Measurements from ENCODE around the gene RPL10.

RPL10 gene

DNA sequence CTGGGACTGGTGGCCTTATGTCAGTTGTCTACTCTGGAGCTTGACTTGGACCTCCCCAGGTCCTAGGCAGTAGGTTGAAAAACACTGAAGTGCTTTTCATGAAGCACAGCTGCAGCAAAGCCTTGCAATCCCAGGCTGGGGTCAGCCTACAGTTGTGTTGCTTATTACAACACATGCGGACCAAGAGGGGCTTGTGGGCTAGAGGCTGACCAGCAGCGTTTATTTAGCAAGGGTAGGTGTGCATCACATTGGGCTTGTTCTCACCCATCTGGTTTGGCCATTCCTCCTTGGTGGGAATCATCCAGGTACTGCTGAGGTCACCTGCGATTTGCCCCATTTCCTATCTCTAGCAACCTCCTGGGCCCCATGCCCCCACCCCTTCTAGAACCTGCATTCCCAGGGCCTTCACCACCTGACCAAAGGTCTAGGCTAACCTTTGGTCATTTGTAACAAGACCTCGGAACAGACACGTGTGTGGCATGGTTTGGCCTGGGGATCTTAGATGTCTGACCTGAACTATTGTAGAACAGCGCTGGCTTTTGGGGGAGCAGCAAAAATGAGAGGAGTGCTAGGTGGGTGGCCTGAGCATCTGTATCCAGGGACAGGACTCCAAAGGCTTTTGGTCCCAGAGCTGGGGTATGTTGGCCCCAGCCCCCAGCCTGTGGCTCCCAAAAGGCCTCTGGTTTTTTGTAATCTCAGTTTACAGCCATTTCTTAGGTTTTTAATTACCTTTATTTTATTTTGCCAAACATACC lies 3.0 kb downstream of the RPL10 start:
- peaks cover 26% of the 10 kb centered on the region for H3K79me2 ChIP-seq (ENCODE audit: low read length)
- no peak overlapping the region for H3K4me2 ChIP-seq (ENCODE audit: low read length)
- peak overlapping the region; percentile 28 for H3K27ac ChIP-seq (ENCODE audit: low read length)
- H3K9me3 ChIP-seq (ENCODE audit: insufficient read depth, low read length), result no peaks in the 10 kb centered on the region
- no peak for TF ChIP-seq CTCF (IDR thresholded peaks at IDR 0.05; ENCODE audit: low read depth, low read length)
- TF ChIP-seq EZH2phosphoT487 (IDR thresholded peaks at IDR 0.05; ENCODE audit: low read depth), result no peak
- H3K36me3 ChIP-seq (replicated peaks; ENCODE audit: low read depth, low read length), result peaks cover 27% of the 10 kb centered on the region
- H3K4me1 ChIP-seq (ENCODE audit: low read length), result peaks cover 11% of the 10 kb centered on the region
- H3K27me3 ChIP-seq (ENCODE audit: low read depth, low read length), result no peaks in the 10 kb centered on the region
- no peak overlapping the region for H2AFZ ChIP-seq (ENCODE audit: low read depth, low read length)
- peaks cover 11% of the 10 kb centered on the region; the same call in 1 of the 2 replicates for H4K20me1 ChIP-seq (ENCODE audit: insufficient read depth, low read length)
- no peak overlapping the region for H3K4me3 ChIP-seq (ENCODE audit: low read length)
- H3K9ac ChIP-seq (ENCODE audit: low read length), result no peak overlapping the region

GRCh38 chrX:154401918-154402621 lies 3.9 kb downstream of the RPL10 start:
- Histone ChIP-seq H3K27ac (ENCODE audit: low read length) (peak overlapping the region; percentile 28), H3K9me3 (ENCODE audit: insufficient read depth, low read length) (no peaks in the 10 kb centered on the region), H3K9ac (ENCODE audit: low read length) (no peak overlapping the region), H3K36me3 (replicated peaks; ENCODE audit: low read depth, low read length) (peaks cover 27% of the 10 kb centered on the region), H3K4me2 (ENCODE audit: low read length) (no peak overlapping the region), H4K20me1 (ENCODE audit: insufficient read depth, low read length) (peaks cover 11% of the 10 kb centered on the region; the same call in 1 of the 2 replicates), H3K79me2 (ENCODE audit: low read length) (peaks cover 24% of the 10 kb centered on the region), H3K4me3 (ENCODE audit: low read length) (no peak overlapping the region), H2AFZ (ENCODE audit: low read depth, low read length) (no peak overlapping the region), H3K4me1 (ENCODE audit: low read length) (peaks cover 11% of the 10 kb centered on the region), H3K27me3 (ENCODE audit: low read depth, low read length) (no peaks in the 10 kb centered on the region)
- TF ChIP-seq CTCF (IDR thresholded peaks at IDR 0.05; ENCODE audit: low read depth, low read length), result no peak
- no peak for TF ChIP-seq EZH2phosphoT487 (IDR thresholded peaks at IDR 0.05; ENCODE audit: low read depth)

DNA sequence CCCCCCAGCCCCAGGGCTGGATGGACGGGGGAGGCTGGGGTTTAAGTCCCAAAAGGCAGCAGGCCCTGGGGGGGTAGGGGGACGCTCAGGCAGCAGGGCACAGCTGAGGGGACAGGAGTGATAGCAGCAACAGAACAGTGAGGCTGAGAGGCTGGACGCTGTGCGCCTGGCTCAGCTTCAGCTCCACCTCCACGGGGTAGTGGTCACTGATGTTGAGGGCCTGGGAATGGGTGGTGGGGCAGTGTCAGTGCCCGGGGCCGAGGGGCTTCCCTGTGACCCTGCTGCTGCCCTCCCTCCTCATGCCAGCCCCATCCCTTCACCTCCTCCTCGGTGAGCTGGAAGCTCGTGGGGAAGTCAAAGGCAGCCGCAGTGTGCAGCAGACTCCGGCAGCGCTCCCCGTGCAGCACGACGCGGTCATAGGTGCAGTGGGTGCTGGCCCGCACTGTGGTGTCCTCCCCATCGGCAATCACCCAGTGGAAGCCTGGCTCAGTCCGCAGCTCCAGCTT lies 4.5 kb downstream of the RPL10 start:
- no peaks in the 10 kb centered on the region for H3K27me3 ChIP-seq (ENCODE audit: low read depth, low read length)
- H2AFZ ChIP-seq (ENCODE audit: low read depth, low read length), result no peak overlapping the region
- no peaks in the 10 kb centered on the region for H3K9me3 ChIP-seq (ENCODE audit: insufficient read depth, low read length)
- H3K4me3 ChIP-seq (ENCODE audit: low read length), result no peak overlapping the region
- H3K36me3 ChIP-seq (replicated peaks; ENCODE audit: low read depth, low read length), result peaks cover 27% of the 10 kb centered on the region
- TF ChIP-seq CTCF (IDR thresholded peaks at IDR 0.05; ENCODE audit: low read depth, low read length) (no peak), EZH2phosphoT487 (IDR thresholded peaks at IDR 0.05; ENCODE audit: low read depth) (no peak)
- H3K79me2 ChIP-seq (ENCODE audit: low read length), result peaks cover 20% of the 10 kb centered on the region
- peak overlapping the region; percentile 28; the same call in 1 of the 2 replicates for H3K27ac ChIP-seq (ENCODE audit: low read length)
- H3K4me1 ChIP-seq (ENCODE audit: low read length), result peaks cover 11% of the 10 kb centered on the region
- H3K4me2 ChIP-seq (ENCODE audit: low read length), result no peak overlapping the region
- H3K9ac ChIP-seq (ENCODE audit: low read length), result no peak overlapping the region
- peaks cover 11% of the 10 kb centered on the region; the same call in 1 of the 2 replicates for H4K20me1 ChIP-seq (ENCODE audit: insufficient read depth, low read length)

DNA sequence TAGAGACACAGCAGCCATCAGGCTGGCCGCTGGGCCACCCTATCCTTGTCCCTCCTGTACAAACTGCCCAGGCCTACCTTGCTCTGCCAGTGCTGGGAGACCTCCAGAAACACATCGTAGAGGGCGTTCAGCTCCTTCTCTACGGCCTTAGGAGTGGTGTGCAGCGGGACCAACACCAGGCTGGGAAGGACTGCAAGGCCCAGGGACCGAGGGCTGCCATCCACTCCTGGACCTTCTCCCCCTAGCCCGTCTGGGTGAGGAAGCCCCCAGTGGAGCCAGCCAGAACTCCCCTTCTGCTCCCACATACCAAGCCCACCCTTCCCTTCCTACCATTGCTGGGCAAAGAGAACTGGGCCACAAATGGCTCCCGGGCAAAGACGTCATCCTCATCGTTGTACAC lies 5.0 kb downstream of the RPL10 start:
- Histone ChIP-seq H3K9me3 (ENCODE audit: insufficient read depth, low read length) (no peaks in the 10 kb centered on the region), H3K4me3 (ENCODE audit: low read length) (no peak overlapping the region), H3K79me2 (ENCODE audit: low read length) (peaks cover 19% of the 10 kb centered on the region), H3K36me3 (replicated peaks; ENCODE audit: low read depth, low read length) (peaks cover 27% of the 10 kb centered on the region), H2AFZ (ENCODE audit: low read depth, low read length) (no peak overlapping the region), H3K9ac (ENCODE audit: low read length) (no peak overlapping the region), H3K4me1 (ENCODE audit: low read length) (peaks cover 11% of the 10 kb centered on the region), H4K20me1 (ENCODE audit: insufficient read depth, low read length) (peaks cover 11% of the 10 kb centered on the region; the same call in 1 of the 2 replicates), H3K4me2 (ENCODE audit: low read length) (no peak overlapping the region), H3K27me3 (ENCODE audit: low read depth, low read length) (no peaks in the 10 kb centered on the region), H3K27ac (ENCODE audit: low read length) (no peak overlapping the region)
- no peak for TF ChIP-seq CTCF (IDR thresholded peaks at IDR 0.05; ENCODE audit: low read depth, low read length)
- no peak for TF ChIP-seq EZH2phosphoT487 (IDR thresholded peaks at IDR 0.05; ENCODE audit: low read depth)
